Smooth muscle cell (in vitro differentiated cells): ENCODE results near the gene STK24. TPM values are rescaled to one million over a fixed set of nuclear protein-coding genes. Genes with fewer than 3 reads are reported as not detected.

Experiments
- DNase-seq: peaks from one replicate; lab custom pipeline; 2025; ENCODE audit not compliant: unreplicated experiment; lab: John Stamatoyannopoulos, UW
- H2AFZ ChIP-seq: fragments of 200-600 bp; sonication (generic); 2 replicates; pipeline ENCODE4 v1.6.0; 2016; ENCODE audit warnings: antibody characterized with exemption, low read depth, mild to moderate bottlenecking
- H3F3A ChIP-seq: fragments of 200-600 bp; sonication (generic); 2 replicates; pipeline ENCODE4 v1.6.0; 2017; ENCODE audit warnings: antibody characterized with exemption, low read depth
- H3K27ac ChIP-seq: fragments of 200-600 bp; sonication (generic); 2 replicates; pipeline ENCODE4 v1.5.1; 2016; ENCODE audit warnings: low read depth, mild to moderate bottlenecking
- H3K27me3 ChIP-seq: fragments of 200-600 bp; sonication (generic); 2 replicates; pipeline ENCODE4 v1.6.1; 2016; ENCODE audit warnings: low read depth, mild to moderate bottlenecking
- H3K36me3 ChIP-seq: fragments of 200-600 bp; sonication (generic); 2 replicates; pipeline ENCODE4 v1.5.1; 2016; ENCODE audit warnings: low read depth
- H3K4me1 ChIP-seq: fragments of 200-600 bp; sonication (generic); 2 replicates; pipeline ENCODE4 v1.5.1; 2016; ENCODE audit warnings: low read depth
- H3K4me2 ChIP-seq: fragments of 200-600 bp; sonication (generic); 2 replicates; pipeline ENCODE4 v1.6.0; 2016; ENCODE audit warnings: mild to moderate bottlenecking
- H3K4me3 ChIP-seq: fragments of 200-600 bp; sonication (generic); 2 replicates; pipeline ENCODE4 v1.5.1; 2016; ENCODE audit warnings: mild to moderate bottlenecking
- H3K79me2 ChIP-seq: fragments of 200-600 bp; sonication (generic); 2 replicates; pipeline ENCODE4 v1.6.0; 2016; ENCODE audit warnings: low read depth, mild to moderate bottlenecking
- H3K9ac ChIP-seq: fragments of 200-600 bp; sonication (generic); 2 replicates; pipeline ENCODE4 v1.6.0; 2016; ENCODE audit warnings: low read depth
- H3K9me3 ChIP-seq: fragments of 200-600 bp; sonication (generic); replicated peaks from 2 replicates; pipeline ENCODE4 v1.5.1; 2016; ENCODE audit warnings: low read depth
- H4K20me1 ChIP-seq: fragments of 200-600 bp; sonication (generic); 2 replicates; pipeline ENCODE4 v1.6.0; 2016; ENCODE audit warnings: low read depth
- CTCF ChIP-seq: fragments of 200-600 bp; sonication (generic); IDR thresholded peaks from 2 replicates; pipeline ENCODE4 v1.5.1; 2017; ENCODE audit warnings: borderline replicate concordance, mild to moderate bottlenecking, antibody characterized with exemption; ENCODE audit not compliant: insufficient read depth, poor library complexity, severe bottlenecking
- WGBS: methylation state at CpG from one replicate; pipeline ENCODE4 v1.1.7; 2016; ENCODE audit warnings: low lambda C conversion rate; 5-methylcytosine and 5-hydroxymethylcytosine counted together
- polyA plus RNA-seq: library from polyadenylated mRNA; unstranded; fragments of >200 nt; fragmentation: Nextera tagmentation; extraction: Ambion mirVana; gene quantifications from 2 replicates; pipeline ENCODE4 v1.2.1, GENCODE V29; 2016
- total RNA-seq: library from RNA; depleted of rRNA; stranded (reverse); fragments of >200 nt; gene quantifications from 2 replicates; pipeline ENCODE4 v1.2.3, GENCODE V29; 2014

The STK24 gene
- total and polyA plus RNA-seq, 2 experiments from 2014 or later: 80.2 to 89.1 TPM

GRCh38 chr13:98476538-98476966, 100.4 kb downstream of the STK24 start:
- DNase-seq: peak; percentile 7
- Histone ChIP-seq H3K27me3 (no peaks in the 10 kb centered on the region), H3K4me3 (no peak overlapping the region), H3F3A (peaks cover 11% of the 10 kb centered on the region), H4K20me1 (peaks cover 27% of the 10 kb centered on the region), H3K9ac (peak overlapping the region; percentile 68), H3K36me3 (no peaks in the 10 kb centered on the region), H3K79me2 (peaks cover 54% of the 10 kb centered on the region), H3K4me2 (peak overlapping the region; percentile 74), H3K9me3 (no peaks in the 10 kb centered on the region), H3K27ac (peak overlapping the region; percentile 92), H2AFZ (no peak overlapping the region), H3K4me1 (peaks cover 56% of the 10 kb centered on the region)
- WGBS: 27% methylated on average over 13 of the region's 13 CpGs
- TF ChIP-seq CTCF: no peak

GRCh38 chr13:98476106-98476505, 100.8 kb downstream of the STK24 start:
- TF ChIP-seq CTCF: no peak
- Histone ChIP-seq H3K9ac (peak overlapping the region; percentile 68), H3K27ac (peak overlapping the region; percentile 92), H2AFZ (no peak overlapping the region), H3K4me2 (peak overlapping the region; percentile 74), H3F3A (peaks cover 11% of the 10 kb centered on the region), H3K4me1 (peaks cover 51% of the 10 kb centered on the region), H3K4me3 (no peak overlapping the region), H3K9me3 (no peaks in the 10 kb centered on the region), H4K20me1 (peaks cover 27% of the 10 kb centered on the region), H3K27me3 (no peaks in the 10 kb centered on the region), H3K79me2 (peaks cover 50% of the 10 kb centered on the region), H3K36me3 (no peaks in the 10 kb centered on the region)
- no peak for DNase-seq
- WGBS: 21% methylated on average over 5 of the region's 5 CpGs

GRCh38 chr13:98475522-98475921, 101.4 kb downstream of the STK24 start:
- H3K4me2 ChIP-seq: peak overlapping the region; percentile 74
- no peaks in the 10 kb centered on the region for H3K27me3 ChIP-seq
- no peak overlapping the region for H3K4me3 ChIP-seq
- peaks cover 11% of the 10 kb centered on the region for H3F3A ChIP-seq
- peaks cover 27% of the 10 kb centered on the region for H4K20me1 ChIP-seq
- H3K36me3 ChIP-seq: no peaks in the 10 kb centered on the region
- no peak for DNase-seq
- no peak overlapping the region for H3K9ac ChIP-seq
- H2AFZ ChIP-seq: no peak overlapping the region
- TF ChIP-seq CTCF: no peak
- H3K4me1 ChIP-seq: peaks cover 45% of the 10 kb centered on the region
- H3K79me2 ChIP-seq: peaks cover 47% of the 10 kb centered on the region
- no peaks in the 10 kb centered on the region for H3K9me3 ChIP-seq
- H3K27ac ChIP-seq: peak overlapping the region; percentile 92
- 55% methylated on average over 13 of the region's 13 CpGs for WGBS

GRCh38 chr13:98474761-98475160, 102.1 kb downstream of the STK24 start:
- H3K4me3 ChIP-seq: no peak overlapping the region
- no peaks in the 10 kb centered on the region for H3K9me3 ChIP-seq
- no peaks in the 10 kb centered on the region for H3K36me3 ChIP-seq
- no peak for TF ChIP-seq CTCF
- H4K20me1 ChIP-seq: peaks cover 32% of the 10 kb centered on the region
- H3K4me2 ChIP-seq: no peak overlapping the region
- peaks cover 38% of the 10 kb centered on the region for H3K4me1 ChIP-seq
- no peaks in the 10 kb centered on the region for H3K27me3 ChIP-seq
- no peak overlapping the region for H2AFZ ChIP-seq
- no peak for DNase-seq
- peaks cover 47% of the 10 kb centered on the region for H3K79me2 ChIP-seq
- peaks cover 11% of the 10 kb centered on the region for H3F3A ChIP-seq
- peak overlapping the region; percentile 92 for H3K27ac ChIP-seq
- WGBS: 93% methylated on average over 24 of the region's 24 CpGs
- H3K9ac ChIP-seq: no peak overlapping the region
